NB4 (cell line): ENCODE data around the gene TBCC.

Source experiments
- POLR2A ChIP-seq: IDR thresholded peaks from 2 replicates; pipeline ENCODE4 v1.6.1; 2011; ENCODE audit warnings: mild to moderate bottlenecking; ENCODE audit not compliant: insufficient read length; ENCODE audit errors: extremely low read depth
- TF ChIP-seq, protein P1 (sequence below): IDR thresholded peaks from one replicate; pipeline ENCODE4 v1.5.1; 2012; ENCODE audit warnings: low read depth, low read length
- TF ChIP-seq, protein P2 (sequence below): IDR thresholded peaks from 2 replicates; pipeline ENCODE4 v1.6.1; 2011; ENCODE audit warnings: low read depth, low read length

DNA sequence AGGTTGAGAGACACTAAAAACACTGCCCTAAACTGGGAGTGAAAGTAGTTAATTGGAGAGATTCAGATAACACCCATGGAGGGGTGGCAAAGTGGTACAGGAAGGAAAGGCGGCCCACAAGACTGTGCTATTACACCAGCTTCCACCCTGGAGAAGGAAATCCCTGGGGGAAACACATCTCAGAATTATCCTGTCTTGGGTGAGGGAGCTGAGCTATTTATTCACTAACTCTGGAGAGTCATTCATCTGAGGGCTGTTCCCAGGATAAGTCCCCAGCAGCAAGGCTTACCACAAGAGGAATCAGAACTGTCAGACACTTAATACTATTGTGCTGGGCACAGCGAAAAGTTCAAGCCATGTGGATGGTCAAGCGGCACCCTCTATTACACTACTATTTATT lies 9.9 kb downstream of the TBCC start:
- TF ChIP-seq, protein P1, sequence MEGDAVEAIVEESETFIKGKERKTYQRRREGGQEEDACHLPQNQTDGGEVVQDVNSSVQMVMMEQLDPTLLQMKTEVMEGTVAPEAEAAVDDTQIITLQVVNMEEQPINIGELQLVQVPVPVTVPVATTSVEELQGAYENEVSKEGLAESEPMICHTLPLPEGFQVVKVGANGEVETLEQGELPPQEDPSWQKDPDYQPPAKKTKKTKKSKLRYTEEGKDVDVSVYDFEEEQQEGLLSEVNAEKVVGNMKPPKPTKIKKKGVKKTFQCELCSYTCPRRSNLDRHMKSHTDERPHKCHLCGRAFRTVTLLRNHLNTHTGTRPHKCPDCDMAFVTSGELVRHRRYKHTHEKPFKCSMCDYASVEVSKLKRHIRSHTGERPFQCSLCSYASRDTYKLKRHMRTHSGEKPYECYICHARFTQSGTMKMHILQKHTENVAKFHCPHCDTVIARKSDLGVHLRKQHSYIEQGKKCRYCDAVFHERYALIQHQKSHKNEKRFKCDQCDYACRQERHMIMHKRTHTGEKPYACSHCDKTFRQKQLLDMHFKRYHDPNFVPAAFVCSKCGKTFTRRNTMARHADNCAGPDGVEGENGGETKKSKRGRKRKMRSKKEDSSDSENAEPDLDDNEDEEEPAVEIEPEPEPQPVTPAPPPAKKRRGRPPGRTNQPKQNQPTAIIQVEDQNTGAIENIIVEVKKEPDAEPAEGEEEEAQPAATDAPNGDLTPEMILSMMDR = no peak
- TF ChIP-seq POLR2A = no peak
- TF ChIP-seq, protein P2, sequence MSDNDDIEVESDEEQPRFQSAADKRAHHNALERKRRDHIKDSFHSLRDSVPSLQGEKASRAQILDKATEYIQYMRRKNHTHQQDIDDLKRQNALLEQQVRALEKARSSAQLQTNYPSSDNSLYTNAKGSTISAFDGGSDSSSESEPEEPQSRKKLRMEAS = no peak
